Calu3 (cell line): Measurements from ENCODE around the gene MPG. TPM values are rescaled to one million over a fixed set of nuclear protein-coding genes. Genes with fewer than 3 reads are reported as not detected.
"Not testable (repeated sequence)": the region's sequence is repeated elsewhere in the genome, so short reads cannot be mapped to it uniquely, and the experiment has no call there.

Experiments
- BruUV-seq: library from RNA; stranded (reverse); fragments of 400-500 nt; replicated peaks from 2 replicates; lab custom pipeline; 2021; lab: Mats Ljungman, UMichigan
- CTCF ChIA-PET: fragments of 300-600 bp; sonication (Branson Sonifier 250); formaldehyde crosslinking; loops from one replicate; lab custom pipeline; 2022; ENCODE audit warnings: antibody characterized with exemption; lab: Charles Lee
- DNase-seq: peaks from one replicate; pipeline ENCODE4 v3.0.0; 2022
- H3K27ac Mint-ChIP-seq: one replicate; pipeline ENCODE4 v1.8.0; 2022; ENCODE audit warnings: mixed read lengths; ENCODE audit not compliant: unreplicated experiment
- H3K27me3 Mint-ChIP-seq: one replicate; pipeline ENCODE4 v1.8.0; 2022; ENCODE audit warnings: mixed read lengths; ENCODE audit not compliant: unreplicated experiment
- H3K36me3 Mint-ChIP-seq: one replicate; pipeline ENCODE4 v1.8.0; 2022; ENCODE audit warnings: mild to moderate bottlenecking, moderate library complexity, mixed read lengths; ENCODE audit not compliant: insufficient read depth, unreplicated experiment
- H3K4me1 Mint-ChIP-seq: one replicate; pipeline ENCODE4 v1.8.0; 2022; ENCODE audit warnings: mild to moderate bottlenecking, low read depth, mixed read lengths; ENCODE audit not compliant: unreplicated experiment
- H3K4me3 Mint-ChIP-seq: one replicate; pipeline ENCODE4 v1.8.0; 2022; ENCODE audit warnings: mild to moderate bottlenecking, low read depth, moderate library complexity, mixed read lengths; ENCODE audit not compliant: unreplicated experiment
- H3K9me3 Mint-ChIP-seq: one replicate; pipeline ENCODE4 v1.8.0; 2022; ENCODE audit warnings: low read depth, mixed read lengths; ENCODE audit not compliant: unreplicated experiment
- CTCF ChIP-seq: fragments of 200-600 bp; IDR thresholded peaks from one replicate; pipeline ENCODE4 v1.8.0; 2022; ENCODE audit warnings: antibody characterized with exemption; ENCODE audit not compliant: unreplicated experiment
- intact Hi-C: fragments of 100-400 bp; cut with micrococcal nuclease; formaldehyde crosslinking; loops from one replicate; pipeline ENCODE4 v1.10.0; 2022; ENCODE audit not compliant: unreplicated experiment
- total RNA-seq: library from RNA; stranded (reverse); gene quantifications from 2 replicates; pipeline ENCODE4 v1.2.3, GENCODE V29; 2022

MPG gene
- total RNA-seq, 1 experiment from 2014 or later: 40.1 TPM

DNA sequence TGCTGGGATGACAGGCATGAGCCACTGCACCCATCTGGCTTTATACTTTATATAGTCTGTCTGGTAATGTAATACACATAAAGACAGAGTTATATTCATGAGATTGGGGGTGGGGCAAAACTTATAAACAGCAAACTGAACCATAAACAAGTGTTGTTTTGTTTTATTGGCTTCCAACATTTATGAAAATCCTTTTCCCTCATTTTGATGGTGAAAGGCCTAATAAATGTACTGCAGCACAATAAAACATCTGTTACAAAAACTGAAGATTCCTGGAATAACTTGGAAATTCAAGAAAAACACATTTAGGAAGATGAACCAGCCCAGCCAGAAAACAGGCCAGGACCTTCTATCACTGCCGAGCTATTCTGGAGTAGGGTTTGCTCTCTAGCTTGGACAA lies 44.3 kb downstream of the MPG start:
- Mint-ChIP-seq H3K27me3 (no peaks in the 10 kb centered on the region), H3K27ac (no peak overlapping the region), H3K9me3 (no peaks in the 10 kb centered on the region), H3K4me3 (no peak overlapping the region), H3K4me1 (no peaks in the 10 kb centered on the region), H3K36me3 (peaks cover 9% of the 10 kb centered on the region)
- TF ChIP-seq CTCF: no peak
- CTCF ChIA-PET: no interaction called here
- BruUV-seq: no TSS peak
- no peak for DNase-seq
- intact Hi-C loops: no loop called here

GRCh38 chr16:123558-124350 lies 45.7 kb downstream of the MPG start:
- H3K27ac Mint-ChIP-seq, H3K9me3 Mint-ChIP-seq, intact Hi-C loops, DNase-seq, H3K36me3 Mint-ChIP-seq, H3K4me1 Mint-ChIP-seq, BruUV-seq, H3K4me3 Mint-ChIP-seq, H3K27me3 Mint-ChIP-seq, CTCF ChIA-PET: not testable (repeated sequence)

DNA sequence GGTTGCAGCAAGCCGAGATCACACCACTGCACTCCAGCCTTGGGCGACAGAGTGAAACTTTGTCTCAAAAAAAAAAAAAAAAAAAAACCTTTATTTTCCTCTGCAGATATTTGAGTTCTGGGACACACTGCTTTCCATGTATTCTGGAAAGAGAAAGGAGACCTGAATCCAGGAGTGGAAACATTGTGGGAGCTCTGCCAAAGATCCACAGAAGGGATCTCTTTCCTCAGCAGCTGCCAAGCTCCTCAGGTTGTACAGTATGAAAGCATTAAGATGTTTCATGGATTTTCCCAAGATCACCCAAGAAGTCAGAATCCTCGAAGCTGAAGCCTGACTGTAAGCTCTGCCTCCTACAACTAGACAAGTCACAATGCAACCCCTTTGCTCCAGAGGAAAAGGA lies 47.0 kb downstream of the MPG start:
- TF ChIP-seq CTCF: no peak
- H3K27me3 Mint-ChIP-seq: no peaks in the 10 kb centered on the region
- H3K27ac Mint-ChIP-seq: no peak overlapping the region
- no TSS peak for BruUV-seq
- no peak overlapping the region for H3K4me3 Mint-ChIP-seq
- no peaks in the 10 kb centered on the region for H3K9me3 Mint-ChIP-seq
- peaks cover 6% of the 10 kb centered on the region for H3K36me3 Mint-ChIP-seq
- no peaks in the 10 kb centered on the region for H3K4me1 Mint-ChIP-seq
- CTCF ChIA-PET: interaction anchor here (0.7 kb wide), 1 partner anchor 1518 kb away, joined by 4 read pairs; no protein-coding TSS in a partner anchor
- intact Hi-C loops: no loop called here
- no peak for DNase-seq

DNA sequence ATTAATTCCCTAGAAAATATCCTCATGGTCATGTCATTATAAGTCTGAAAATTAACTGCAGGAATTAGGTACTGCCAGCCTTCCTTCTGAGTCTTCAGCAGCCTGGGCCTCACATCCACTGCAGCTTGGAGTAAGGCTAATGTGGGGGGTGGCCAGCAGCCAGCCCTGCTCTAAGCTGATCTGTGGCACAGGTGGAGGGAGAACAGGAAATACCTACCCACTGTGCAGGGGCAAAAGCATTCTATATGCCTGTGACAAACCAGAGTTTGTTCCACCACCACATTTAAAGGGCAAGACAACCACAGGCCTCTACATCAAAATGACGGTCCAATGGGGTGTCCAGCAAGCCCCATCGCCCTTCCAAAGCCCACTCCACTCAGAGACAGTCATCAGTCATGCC lies 51.0 kb downstream of the MPG start:
- Mint-ChIP-seq H3K27me3 (no peaks in the 10 kb centered on the region), H3K4me3 (no peak overlapping the region), H3K27ac (no peak overlapping the region), H3K9me3 (no peaks in the 10 kb centered on the region), H3K4me1 (no peaks in the 10 kb centered on the region), H3K36me3 (peaks cover 7% of the 10 kb centered on the region)
- no TSS peak for BruUV-seq
- TF ChIP-seq CTCF: no peak
- no peak for DNase-seq
- intact Hi-C loops: no loop called here
- CTCF ChIA-PET: interaction anchor here (0.7 kb wide), 1 partner anchor 12 kb away, joined by 6 read pairs; no protein-coding TSS in a partner anchor
